Loucy (cell line): ENCODE measurements around the gene SLC25A10.

Experiments used
- H2AFZ ChIP-seq: fragments of 200-600 bp; sonication (generic); 2 replicates; pipeline ENCODE4 v1.6.0; 2016; ENCODE audit warnings: antibody characterized with exemption, mild to moderate bottlenecking, low read length, moderate library complexity
- H3F3A ChIP-seq: fragments of 200-600 bp; 2 replicates; pipeline ENCODE4 v1.6.0; 2016; ENCODE audit warnings: antibody characterized with exemption, low read depth, mild to moderate bottlenecking
- H3K27me3 ChIP-seq: fragments of 200-600 bp; sonication (generic); 2 replicates; pipeline ENCODE4 v1.6.1; 2014; ENCODE audit warnings: low read length, mild to moderate bottlenecking; ENCODE audit not compliant: insufficient read depth, poor library complexity, severe bottlenecking
- H3K36me3 ChIP-seq: fragments of 200-600 bp; sonication (generic); 2 replicates; pipeline ENCODE4 v1.6.1; 2016; ENCODE audit warnings: low read length; ENCODE audit not compliant: insufficient read depth
- H3K4me1 ChIP-seq: fragments of 200-600 bp; sonication (generic); 2 replicates; pipeline ENCODE4 v1.5.1; 2014; ENCODE audit warnings: low read length, mild to moderate bottlenecking; ENCODE audit not compliant: insufficient read depth, poor library complexity, severe bottlenecking
- H3K4me2 ChIP-seq: fragments of 200-600 bp; sonication (generic); 2 replicates; pipeline ENCODE4 v1.6.0; 2014; ENCODE audit warnings: antibody characterized with exemption, low read length, low read depth, mild to moderate bottlenecking; ENCODE audit not compliant: poor library complexity, severe bottlenecking
- H3K4me3 ChIP-seq: fragments of 200-600 bp; sonication (generic); 2 replicates; pipeline ENCODE4 v1.5.1; 2014; ENCODE audit warnings: low read length, mild to moderate bottlenecking, mixed read lengths; ENCODE audit not compliant: poor library complexity, severe bottlenecking
- H3K79me2 ChIP-seq: fragments of 200-600 bp; sonication (generic); 2 replicates; pipeline ENCODE4 v1.6.1; 2014; ENCODE audit warnings: low read length; ENCODE audit not compliant: insufficient read depth
- H3K9ac ChIP-seq: fragments of 200-600 bp; sonication (generic); 2 replicates; pipeline ENCODE4 v1.6.0; 2014; ENCODE audit warnings: mild to moderate bottlenecking, low read depth, low read length, moderate library complexity; ENCODE audit not compliant: poor library complexity, severe bottlenecking
- H3K9me2 ChIP-seq: fragments of 200-600 bp; sonication (generic); replicated peaks from 2 replicates; pipeline ENCODE4 v1.6.1; 2016; ENCODE audit warnings: low read depth, low read length, mixed read lengths
- H3K9me3 ChIP-seq: fragments of 200-600 bp; sonication (generic); 2 replicates; pipeline ENCODE4 v1.6.1; 2014; ENCODE audit warnings: mild to moderate bottlenecking, antibody characterized with exemption, low read length, low read depth; ENCODE audit not compliant: insufficient read depth
- H4K20me1 ChIP-seq: fragments of 200-600 bp; sonication (generic); 2 replicates; pipeline ENCODE4 v1.6.0; 2014; ENCODE audit warnings: antibody characterized with exemption, low read length, mild to moderate bottlenecking; ENCODE audit not compliant: insufficient read depth, poor library complexity, severe bottlenecking
- EZH2phosphoT487 ChIP-seq: fragments of 200-600 bp; IDR thresholded peaks from 2 replicates; pipeline ENCODE4 v1.6.1; 2018; ENCODE audit warnings: antibody characterized with exemption, mild to moderate bottlenecking, moderate library complexity, borderline replicate concordance
- TF ChIP-seq, protein P1 (sequence below): fragments of 200-600 bp; sonication (generic); conservative IDR thresholded peaks from 2 replicates; pipeline ENCODE4 v1.5.1; 2014; ENCODE audit warnings: mild to moderate bottlenecking, antibody characterized with exemption, low read length

SLC25A10 gene

GRCh38 chr17:81715107-81715871 lies 3.2 kb downstream of the SLC25A10 start:
- no peak overlapping the region for H3K9ac ChIP-seq
- no peak overlapping the region for H3K4me2 ChIP-seq
- H4K20me1 ChIP-seq: peaks cover 6% of the 10 kb centered on the region
- no peaks in the 10 kb centered on the region for H3K9me3 ChIP-seq
- no peaks in the 10 kb centered on the region for H3F3A ChIP-seq
- H3K4me1 ChIP-seq: peaks cover 25% of the 10 kb centered on the region
- H2AFZ ChIP-seq: no peak overlapping the region
- H3K36me3 ChIP-seq: no peaks in the 10 kb centered on the region
- no peaks in the 10 kb centered on the region for H3K27me3 ChIP-seq
- H3K9me2 ChIP-seq: no peaks in the 10 kb centered on the region
- peaks cover 34% of the 10 kb centered on the region for H3K79me2 ChIP-seq
- H3K4me3 ChIP-seq: no peak overlapping the region
- TF ChIP-seq EZH2phosphoT487: no peak
- TF ChIP-seq, protein P1, sequence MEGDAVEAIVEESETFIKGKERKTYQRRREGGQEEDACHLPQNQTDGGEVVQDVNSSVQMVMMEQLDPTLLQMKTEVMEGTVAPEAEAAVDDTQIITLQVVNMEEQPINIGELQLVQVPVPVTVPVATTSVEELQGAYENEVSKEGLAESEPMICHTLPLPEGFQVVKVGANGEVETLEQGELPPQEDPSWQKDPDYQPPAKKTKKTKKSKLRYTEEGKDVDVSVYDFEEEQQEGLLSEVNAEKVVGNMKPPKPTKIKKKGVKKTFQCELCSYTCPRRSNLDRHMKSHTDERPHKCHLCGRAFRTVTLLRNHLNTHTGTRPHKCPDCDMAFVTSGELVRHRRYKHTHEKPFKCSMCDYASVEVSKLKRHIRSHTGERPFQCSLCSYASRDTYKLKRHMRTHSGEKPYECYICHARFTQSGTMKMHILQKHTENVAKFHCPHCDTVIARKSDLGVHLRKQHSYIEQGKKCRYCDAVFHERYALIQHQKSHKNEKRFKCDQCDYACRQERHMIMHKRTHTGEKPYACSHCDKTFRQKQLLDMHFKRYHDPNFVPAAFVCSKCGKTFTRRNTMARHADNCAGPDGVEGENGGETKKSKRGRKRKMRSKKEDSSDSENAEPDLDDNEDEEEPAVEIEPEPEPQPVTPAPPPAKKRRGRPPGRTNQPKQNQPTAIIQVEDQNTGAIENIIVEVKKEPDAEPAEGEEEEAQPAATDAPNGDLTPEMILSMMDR: no peak

- Histone ChIP-seq H3K27me3 (no peaks in the 10 kb centered on the region), H3K36me3 (no peaks in the 10 kb centered on the region), H3K9me3 (no peaks in the 10 kb centered on the region), H3K9ac (no peak overlapping the region), H3K4me3 (no peak overlapping the region), H3K79me2 (peaks cover 34% of the 10 kb centered on the region), H2AFZ (no peak overlapping the region), H4K20me1 (peaks cover 6% of the 10 kb centered on the region), H3K4me1 (peaks cover 25% of the 10 kb centered on the region), H3K4me2 (no peak overlapping the region), H3K9me2 (no peaks in the 10 kb centered on the region), H3F3A (no peaks in the 10 kb centered on the region)
- TF ChIP-seq, protein P1: no peak
- no peak for TF ChIP-seq EZH2phosphoT487
These were observed 4.0 kb downstream of the SLC25A10 start for GRCh38 chr17:81715872-81716673.

GRCh38 chr17:81716674-81716996 lies 4.6 kb downstream of the SLC25A10 start:
- no peak overlapping the region for H3K9ac ChIP-seq
- H2AFZ ChIP-seq: no peak overlapping the region
- no peak overlapping the region for H3K4me2 ChIP-seq
- H3K4me3 ChIP-seq: no peak overlapping the region
- peaks cover 6% of the 10 kb centered on the region for H4K20me1 ChIP-seq
- TF ChIP-seq, protein P1: no peak
- no peak for TF ChIP-seq EZH2phosphoT487
- H3K36me3 ChIP-seq: no peaks in the 10 kb centered on the region
- peaks cover 34% of the 10 kb centered on the region for H3K79me2 ChIP-seq
- no peaks in the 10 kb centered on the region for H3K9me2 ChIP-seq
- no peaks in the 10 kb centered on the region for H3F3A ChIP-seq
- peaks cover 24% of the 10 kb centered on the region for H3K4me1 ChIP-seq
- H3K9me3 ChIP-seq: no peaks in the 10 kb centered on the region
- no peaks in the 10 kb centered on the region for H3K27me3 ChIP-seq
